ENCODE measurements around the gene CDC20.
A peak's percentile ranks its signal among the peaks of the same experiment; 100 is the strongest.

CDC20 gene

GRCh38 chr1:43327549-43328292, 31.1 kb upstream of the CDC20 start:
- TF ChIP-seq TAF1 (IDR thresholded peaks at IDR 0.05; ENCODE audit: borderline replicate concordance, insufficient read depth, low read length): no peak
- no peak for TF ChIP-seq FOXP2 (optimal IDR thresholded peaks at IDR 0.05; ENCODE audit: borderline replicate concordance, extremely low read depth, extremely low read length, insufficient read depth)
- TF ChIP-seq SIN3A (IDR thresholded peaks at IDR 0.05; ENCODE audit: borderline replicate concordance, insufficient read depth, low read length): no peak
- TF ChIP-seq POLR2AphosphoS5 (IDR thresholded peaks at IDR 0.05; ENCODE audit: low read depth, low read length): no peak
- TF ChIP-seq REST (IDR thresholded peaks at IDR 0.05; ENCODE audit: insufficient read depth in 1 of 2, low read depth in 2 of 2, low read length in 2 of 2): no peak

- 0 out of 2 replicates have a peak, but pooled peaks have one; percentile 36 for TF ChIP-seq POLR2AphosphoS5 (IDR thresholded peaks at IDR 0.05; ENCODE audit: low read depth, low read length)
- peak in 1 of 2 experiments; percentile 22; a peak in 1 of 4 replicates for TF ChIP-seq REST (IDR thresholded peaks at IDR 0.05; ENCODE audit: insufficient read depth in 1 of 2, low read depth in 2 of 2, low read length in 2 of 2)
- no peak for TF ChIP-seq FOXP2 (optimal IDR thresholded peaks at IDR 0.05; ENCODE audit: borderline replicate concordance, extremely low read depth, extremely low read length, insufficient read depth)
Measured at GRCh38 chr1:43329995-43330751, 28.6 kb upstream of the CDC20 start.

- TF ChIP-seq FOXP2 (optimal IDR thresholded peaks at IDR 0.05; ENCODE audit: borderline replicate concordance, extremely low read depth, extremely low read length, insufficient read depth) (no peak), POLR2AphosphoS5 (IDR thresholded peaks at IDR 0.05; ENCODE audit: low read depth, low read length) (no peak), REST (IDR thresholded peaks at IDR 0.05; ENCODE audit: insufficient read depth in 1 of 2, low read depth in 2 of 2, low read length in 2 of 2) (no peak), SIN3A (IDR thresholded peaks at IDR 0.05; ENCODE audit: borderline replicate concordance, insufficient read depth, low read length) (no peak), TAF1 (IDR thresholded peaks at IDR 0.05; ENCODE audit: borderline replicate concordance, insufficient read depth, low read length) (no peak)
Measured at GRCh38 chr1:43331688-43332087, 27.1 kb upstream of the CDC20 start.

- TF ChIP-seq FOXP2 (optimal IDR thresholded peaks at IDR 0.05; ENCODE audit: borderline replicate concordance, extremely low read depth, extremely low read length, insufficient read depth) (no peak), SIN3A (IDR thresholded peaks at IDR 0.05; ENCODE audit: borderline replicate concordance, insufficient read depth, low read length) (no peak), TAF1 (IDR thresholded peaks at IDR 0.05; ENCODE audit: borderline replicate concordance, insufficient read depth, low read length) (no peak), POLR2AphosphoS5 (IDR thresholded peaks at IDR 0.05; ENCODE audit: low read depth, low read length) (no peak), REST (IDR thresholded peaks at IDR 0.05; ENCODE audit: insufficient read depth in 1 of 2, low read depth in 2 of 2, low read length in 2 of 2) (no peak)
Measured at GRCh38 chr1:43334453-43335205, 24.2 kb upstream of the CDC20 start.
